ENCODE data around the gene CARNS1. TPM values are rescaled to one million over a fixed set of nuclear protein-coding genes. Genes with fewer than 3 reads are reported as not detected.

The CARNS1 gene
- total RNA-seq, 1 experiment from 2014 or later, result 1.3 TPM

GRCh38 chr11:67470337-67471002 lies 55.0 kb downstream of the CARNS1 start (continued):
- TF ChIP-seq AR (CRISPR knock-in tag; IDR thresholded peaks at IDR 0.05), result no peak

GRCh38 chr11:67472882-67473281 lies 57.4 kb downstream of the CARNS1 start:
- H3K36me3 Mint-ChIP-seq, result no peaks in the 10 kb centered on the region
- H3K4me1 Mint-ChIP-seq, result peaks cover 7% of the 10 kb centered on the region
- TF ChIP-seq ATF3 (CRISPR knock-in tag; conservative IDR thresholded peaks at IDR 0.05), result no peak
- no peak overlapping the region for H3K4me3 Mint-ChIP-seq
- ChIA-PET POLR2A (no interaction called here), CTCF (interaction anchor here (2.1 to 3.5 kb wide), 2 partner anchors 71 to 122 kb away, joined by 8 to 13 read pairs; partner anchors contain the start of gene PPP1CA)
- H3K9me3 Mint-ChIP-seq, result peaks cover 12% of the 10 kb centered on the region; the same call in 1 of the 2 replicates
- DNase-seq (ENCODE audit: low spot score) (no peak), ATAC-seq (no peak)
- H3K27me3 Mint-ChIP-seq (ENCODE audit: low read depth), result peaks cover 32% of the 10 kb centered on the region
- H3K27ac Mint-ChIP-seq, result no peak overlapping the region

Other genes starting within 250 kb of the CARNS1 start
- gene GRK2, start 149.2 kb upstream of the CARNS1 start, total RNA-seq (2021), result 59.4 to 68.1 TPM (median 61.4 TPM) in 3 replicates
- gene ANKRD13D, start 126.4 kb upstream of the CARNS1 start, total RNA-seq (2021), result 36.8 to 55.5 TPM (median 42.4 TPM) in 3 replicates
- gene SSH3, start 112.1 kb upstream of the CARNS1 start, total RNA-seq (2021), result 34.8 to 43.4 TPM (median 42.3 TPM) in 3 replicates
- 30.3 to 38.3 TPM (median 37.7 TPM) in 3 replicates for gene POLD4, start 62.1 kb upstream of the CARNS1 start, total RNA-seq (2021)
- 0.48 to 0.92 TPM (median 0.92 TPM) in 3 replicates for gene CLCF1, start 42.1 kb upstream of the CARNS1 start, total RNA-seq (2021)
- gene RAD9A, start 23.7 kb upstream of the CARNS1 start, total RNA-seq (2021), result 25.7 to 45.5 TPM (median 26.7 TPM) in 3 replicates
- 220 to 222 TPM (median 221 TPM) in 3 replicates for gene PPP1CA, start 13.8 kb upstream of the CARNS1 start, total RNA-seq (2021)
- 0.72 to 1.0 TPM (median 0.96 TPM) in 3 replicates for gene TBC1D10C, start 11.6 kb upstream of the CARNS1 start, total RNA-seq (2021)
- 44.3 to 54.7 TPM (median 50.2 TPM) in 3 replicates for gene RPS6KB2, start 12.8 kb downstream of the CARNS1 start, total RNA-seq (2021)
- 3.5 to 4.0 TPM (median 3.6 TPM) in 3 replicates for gene PTPRCAP, start 22.0 kb downstream of the CARNS1 start, total RNA-seq (2021)
- 100 to 109 TPM (median 102 TPM) in 3 replicates for gene CORO1B, start 27.8 kb downstream of the CARNS1 start, total RNA-seq (2021)
- not detected in 3 replicates for gene GPR152, start 37.1 kb downstream of the CARNS1 start, total RNA-seq (2021)
- gene CABP4, start 39.7 kb downstream of the CARNS1 start, total RNA-seq (2021), result 0.09 to 0.23 TPM in 2 of 3 replicates, not detected in the other
- gene TMEM134, start 53.6 kb downstream of the CARNS1 start, total RNA-seq (2021), result 55.6 to 61.1 TPM (median 59.6 TPM) in 3 replicates
- 32.8 to 42.1 TPM (median 40.0 TPM) in 3 replicates for gene AIP, start 67.3 kb downstream of the CARNS1 start, total RNA-seq (2021)
- gene PITPNM1, start 89.7 kb downstream of the CARNS1 start, total RNA-seq (2021), result 51.3 to 55.4 TPM (median 51.8 TPM) in 3 replicates
- gene CDK2AP2, start 92.5 kb downstream of the CARNS1 start, total RNA-seq (2021), result 47.6 to 53.1 TPM (median 52.5 TPM) in 3 replicates
- gene CABP2, start 107.8 kb downstream of the CARNS1 start, total RNA-seq (2021), result not detected in 3 replicates
- gene GSTP1, start 168.1 kb downstream of the CARNS1 start, total RNA-seq (2021), result 1,404 to 1,452 TPM (median 1,412 TPM) in 3 replicates
- gene NDUFV1, start 191.3 kb downstream of the CARNS1 start, total RNA-seq (2021), result 201 to 231 TPM (median 213 TPM) in 3 replicates
- gene NUDT8, start 214.3 kb downstream of the CARNS1 start, total RNA-seq (2021), result 7.6 to 8.3 TPM (median 7.8 TPM) in 3 replicates
- gene TBX10, start 224.1 kb downstream of the CARNS1 start, total RNA-seq (2021), result 0.21 TPM in 1 of 3 replicates, not detected in the others
- 0.27 TPM in 1 of 3 replicates, not detected in the others for gene ACY3, start 235.1 kb downstream of the CARNS1 start, total RNA-seq (2021)

Data from WTC11 (cell line).